SK-N-SH (cell line): ENCODE results near the gene PTER.

Experiments
- EZH2phosphoT487 ChIP-seq: fragments of 200-600 bp; sonication (generic); IDR thresholded peaks from 2 replicates; pipeline ENCODE4 v1.6.1; 2017; ENCODE audit warnings: low read depth, mixed run types, mild to moderate bottlenecking, antibody characterized with exemption, moderate library complexity, borderline replicate concordance
- POLR2AphosphoS5 ChIP-seq: IDR thresholded peaks from 2 replicates; pipeline ENCODE4 v1.6.1; 2012; ENCODE audit warnings: low read depth, low read length
- RCOR1 ChIP-seq: fragments of 150-350 bp; IDR thresholded peaks from 2 replicates; pipeline ENCODE4 v1.6.1; 2017; ENCODE audit warnings: antibody characterized with exemption, low read length
- TF ChIP-seq, protein P1 (sequence below): IDR thresholded peaks from 2 replicates; pipeline ENCODE4; 2012

DNA sequence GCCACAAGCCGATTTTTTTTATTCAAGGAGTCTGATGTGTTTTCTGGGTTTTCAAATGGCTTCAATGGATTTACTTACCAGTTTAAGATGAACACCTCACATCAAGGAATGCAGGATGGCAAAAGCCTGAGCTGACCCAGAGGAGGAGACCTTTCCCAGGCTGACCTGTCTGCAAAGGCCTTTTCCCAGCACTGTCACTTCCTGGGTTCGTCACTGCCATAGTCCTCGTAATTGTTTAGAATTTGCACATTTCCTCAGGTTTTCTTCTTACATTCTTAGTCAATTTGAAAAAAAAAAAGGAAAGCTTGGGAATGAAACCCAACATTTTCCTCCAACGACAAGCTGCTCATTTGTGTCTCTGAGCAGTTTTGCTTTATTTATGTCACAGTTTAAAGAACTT, 42.0 kb downstream of the PTER start:
- TF ChIP-seq POLR2AphosphoS5 (no peak), RCOR1 (no peak), EZH2phosphoT487 (no peak)
- TF ChIP-seq, protein P1, sequence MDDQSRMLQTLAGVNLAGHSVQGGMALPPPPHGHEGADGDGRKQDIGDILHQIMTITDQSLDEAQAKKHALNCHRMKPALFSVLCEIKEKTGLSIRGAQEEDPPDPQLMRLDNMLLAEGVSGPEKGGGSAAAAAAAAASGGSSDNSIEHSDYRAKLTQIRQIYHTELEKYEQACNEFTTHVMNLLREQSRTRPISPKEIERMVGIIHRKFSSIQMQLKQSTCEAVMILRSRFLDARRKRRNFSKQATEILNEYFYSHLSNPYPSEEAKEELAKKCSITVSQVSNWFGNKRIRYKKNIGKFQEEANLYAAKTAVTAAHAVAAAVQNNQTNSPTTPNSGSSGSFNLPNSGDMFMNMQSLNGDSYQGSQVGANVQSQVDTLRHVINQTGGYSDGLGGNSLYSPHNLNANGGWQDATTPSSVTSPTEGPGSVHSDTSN: no peak
